GM21528 (cell line): Measurements from ENCODE around the gene PTPN20.

ENCODE experiments used
- ATAC-seq: cut with Tn5 transposase; IDR thresholded peaks from one replicate; pipeline ENCODE4 v1.9.1; 2021; ENCODE audit warnings: mild to moderate bottlenecking, moderate library complexity; ENCODE audit not compliant: unreplicated experiment, low FRiP score

PTPN20 gene

DNA sequence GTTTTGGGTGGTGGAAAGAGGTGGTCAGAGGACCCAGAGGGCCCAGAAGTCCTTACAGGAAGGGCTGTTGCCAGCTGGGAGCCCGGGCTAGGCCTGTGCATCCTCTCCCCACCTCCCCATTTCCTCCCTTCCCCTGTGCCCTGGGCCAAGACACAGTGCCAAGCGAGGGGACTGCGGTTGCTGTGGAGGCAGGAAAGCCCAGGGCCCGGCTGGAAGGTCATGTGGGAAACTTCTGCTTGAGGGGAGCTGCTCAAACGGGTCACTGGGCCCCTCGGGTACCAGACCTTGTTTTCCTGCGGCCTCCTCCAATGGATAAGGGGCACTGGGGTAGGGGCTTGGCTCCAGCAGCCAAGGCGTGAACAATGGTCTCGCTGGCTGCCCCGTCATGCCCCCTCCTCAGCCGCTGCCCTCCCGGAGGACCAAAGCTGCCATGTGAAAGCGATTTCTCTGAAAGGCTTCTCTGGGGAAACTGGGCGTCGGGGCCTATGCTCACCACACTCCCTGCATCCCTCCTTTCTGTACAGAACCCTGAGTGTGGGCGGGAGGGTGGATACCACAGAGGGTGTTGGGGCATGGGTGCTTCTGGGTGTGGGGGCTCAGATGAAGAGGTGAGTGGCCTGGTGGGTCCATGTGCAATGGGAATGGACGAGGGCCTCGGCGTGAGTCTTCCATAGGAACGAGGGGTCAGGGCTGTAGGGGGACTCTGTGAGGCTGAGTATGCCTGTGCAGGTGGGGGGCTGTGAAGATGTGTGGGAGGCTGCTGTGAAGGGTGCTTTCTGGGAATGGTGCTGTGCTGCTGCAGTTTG is 135.3 kb downstream of the PTPN20 start:
- ATAC-seq, result no peak

DNA sequence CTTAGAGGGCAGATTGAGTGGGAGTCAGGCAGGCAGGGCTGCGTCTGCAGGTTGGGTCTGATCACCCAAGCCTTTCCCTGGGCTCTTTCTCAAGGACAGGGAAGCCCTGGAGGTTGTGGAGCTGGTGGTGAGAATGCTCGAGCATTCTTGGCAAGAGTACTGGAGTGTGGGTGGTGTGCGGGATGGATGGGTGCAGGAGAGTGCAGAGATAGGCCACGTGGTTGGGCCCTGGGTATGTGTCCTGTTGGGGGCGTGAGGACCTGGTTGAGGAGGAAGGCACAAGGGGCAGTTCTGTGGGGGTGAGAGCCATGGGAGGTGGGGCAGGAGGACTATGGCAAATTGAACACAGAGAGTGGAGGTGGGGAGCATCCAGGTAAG is 135.9 kb downstream of the PTPN20 start:
- ATAC-seq, result no peak

DNA sequence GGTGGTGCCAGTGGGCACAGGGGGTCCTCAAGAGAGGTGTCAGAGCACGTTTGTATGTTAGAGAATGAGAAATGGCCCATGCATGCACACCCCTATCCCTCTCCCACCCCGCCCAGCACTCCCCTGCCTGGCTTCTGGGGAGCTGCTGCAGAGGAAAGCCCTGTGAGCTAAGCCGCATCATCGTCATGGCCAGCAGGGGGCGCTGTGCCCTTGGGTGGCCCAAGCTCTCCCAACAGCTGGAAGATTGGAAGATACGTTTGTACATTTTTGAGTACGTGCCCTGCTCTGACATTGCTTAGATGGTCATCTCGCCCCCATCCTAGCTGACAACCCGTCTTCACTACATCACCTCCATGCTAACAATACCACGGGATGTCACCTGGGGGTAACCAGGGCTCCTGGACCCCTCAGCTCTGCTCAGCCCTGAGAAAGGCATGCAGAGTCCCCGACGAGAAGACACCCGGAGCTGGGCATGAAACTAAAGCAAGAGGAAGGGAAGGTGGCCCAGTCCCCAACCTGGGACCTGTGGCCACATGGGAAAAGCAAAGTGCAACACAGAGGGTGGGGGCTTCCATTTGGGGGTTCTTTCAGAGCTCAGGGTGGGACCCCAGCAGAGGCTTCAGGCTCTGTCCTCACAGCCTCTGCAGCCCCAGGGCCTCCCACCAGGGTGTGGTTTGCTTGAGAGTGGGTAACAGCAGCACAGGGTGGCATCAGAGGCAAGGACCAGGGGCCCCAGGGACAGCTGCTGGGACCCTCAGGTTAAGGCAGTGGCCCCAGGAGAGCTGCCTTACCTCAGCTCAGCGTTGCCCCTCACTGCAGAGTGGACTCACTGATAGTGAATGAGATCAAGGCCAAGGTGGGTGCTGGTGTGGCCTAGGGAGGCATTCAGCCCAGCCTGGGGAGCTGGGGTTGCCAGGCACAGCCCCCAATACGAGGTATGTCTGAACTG is 136.6 kb downstream of the PTPN20 start:
- ATAC-seq, result no peak

DNA sequence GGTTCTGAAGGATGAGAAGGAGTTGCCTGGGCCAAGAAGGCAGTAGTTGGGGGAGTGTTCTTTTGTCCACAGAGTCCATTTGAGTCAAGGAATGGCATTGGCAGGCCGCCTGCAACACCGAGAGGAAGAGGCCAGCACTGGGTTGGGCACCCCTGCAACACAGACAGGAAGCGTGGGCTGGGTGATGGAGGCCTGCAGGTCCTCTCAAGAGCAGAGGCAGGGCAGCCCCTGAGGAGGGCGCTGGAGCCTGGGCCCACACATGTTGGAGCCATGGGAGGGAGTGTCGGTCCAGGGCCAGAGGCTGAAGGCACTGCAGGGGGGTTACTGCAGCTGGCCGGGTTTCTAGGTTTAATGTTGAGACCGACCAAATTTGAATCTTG is 137.3 kb downstream of the PTPN20 start:
- ATAC-seq, result no peak

DNA sequence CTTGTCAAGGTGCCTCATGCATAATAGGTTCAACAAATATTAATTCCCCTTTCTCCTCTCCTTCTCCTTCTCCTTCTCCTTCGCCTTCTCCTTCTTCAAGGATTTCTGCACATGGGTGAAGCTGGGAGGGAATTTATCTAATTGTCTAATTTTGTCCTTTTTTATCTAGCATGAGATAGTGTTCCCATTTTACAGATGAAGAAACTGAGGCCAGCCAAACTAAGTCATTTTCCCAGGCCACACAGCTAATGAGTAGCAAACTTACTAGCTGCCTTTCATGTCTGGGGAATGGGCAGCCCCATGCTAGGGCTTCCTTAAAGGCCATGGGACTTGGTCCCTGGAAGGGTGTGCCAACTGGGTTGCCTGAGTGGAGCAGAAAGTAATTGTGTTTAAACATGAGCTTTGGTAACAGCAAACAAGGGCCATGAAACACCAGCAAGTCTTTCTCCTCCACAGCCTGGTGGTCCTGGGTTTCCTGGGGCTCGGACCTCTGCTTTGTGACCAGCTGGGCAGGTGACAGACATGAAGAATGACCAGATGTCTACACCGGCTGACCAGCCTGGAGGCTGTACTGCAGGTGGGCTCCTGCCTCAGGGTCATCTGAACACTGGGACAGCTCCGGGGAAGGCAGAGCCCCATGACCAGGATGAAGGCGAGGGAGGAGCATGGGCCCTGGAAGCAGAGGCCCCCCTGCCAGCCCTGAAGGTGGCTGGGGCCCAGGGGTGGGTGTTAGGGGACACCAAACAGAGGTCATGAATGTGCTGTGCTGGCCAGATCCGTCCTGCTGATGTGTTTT is 138.0 kb downstream of the PTPN20 start:
- ATAC-seq, result no peak

DNA sequence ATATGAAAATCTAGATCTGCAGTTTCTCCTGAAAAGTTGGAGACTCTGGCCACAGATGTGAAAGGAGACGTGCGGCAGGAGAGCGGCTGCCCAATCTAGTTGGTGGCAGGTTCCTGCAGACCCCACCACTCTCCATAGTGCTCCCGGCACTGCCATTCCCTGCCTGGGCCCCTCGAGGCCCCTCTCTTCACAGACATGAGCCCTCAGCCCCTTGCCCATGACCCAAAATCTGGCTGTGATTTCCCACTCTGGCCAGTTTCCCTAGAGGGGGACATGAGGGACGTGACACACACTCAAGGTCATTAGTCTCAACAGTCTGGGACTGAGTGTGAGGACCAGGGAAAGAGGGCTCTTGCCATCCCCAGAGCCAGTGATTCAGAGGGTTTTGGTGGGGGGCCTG is 138.7 kb downstream of the PTPN20 start:
- no peak for ATAC-seq

DNA sequence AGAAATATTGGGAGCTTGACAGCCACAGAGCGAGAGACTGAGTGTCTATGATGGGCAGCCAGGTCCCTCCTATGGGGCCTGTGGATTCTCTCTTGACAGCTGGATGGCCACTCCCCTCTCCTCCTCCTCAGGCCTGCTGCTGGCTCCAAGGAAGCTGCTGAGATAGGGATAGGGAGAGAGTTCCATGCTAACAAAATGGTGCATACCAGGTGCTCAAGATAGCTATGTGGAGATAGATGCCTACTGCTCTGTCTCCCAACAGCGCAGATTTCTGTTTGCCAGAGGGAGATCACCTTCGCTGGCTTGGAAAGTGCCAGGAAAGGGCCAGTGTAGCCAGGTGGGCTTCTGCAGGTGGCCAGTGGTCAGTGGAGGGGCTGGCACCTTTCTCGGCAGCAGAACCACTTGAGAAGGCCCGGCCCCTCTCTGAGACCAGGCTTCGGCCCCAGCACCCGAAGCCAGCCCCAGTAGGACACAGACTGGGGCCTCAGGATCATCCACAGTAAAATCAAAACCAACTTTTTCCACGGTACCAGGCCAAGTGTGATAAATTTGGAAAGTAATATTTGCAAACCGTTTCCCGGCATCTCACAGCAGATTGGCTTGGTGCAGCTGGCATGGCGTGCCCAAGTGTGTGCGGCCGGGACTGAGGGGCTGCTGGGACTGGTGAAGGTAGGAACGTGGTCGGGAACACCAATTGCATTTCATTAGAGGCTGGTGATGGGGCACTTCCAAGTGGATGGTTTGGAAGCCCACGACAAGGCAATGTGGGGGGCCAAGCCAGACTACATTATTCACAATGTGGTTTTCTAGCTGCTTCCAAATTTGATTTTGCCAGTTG is 139.6 kb downstream of the PTPN20 start:
- no peak for ATAC-seq

DNA sequence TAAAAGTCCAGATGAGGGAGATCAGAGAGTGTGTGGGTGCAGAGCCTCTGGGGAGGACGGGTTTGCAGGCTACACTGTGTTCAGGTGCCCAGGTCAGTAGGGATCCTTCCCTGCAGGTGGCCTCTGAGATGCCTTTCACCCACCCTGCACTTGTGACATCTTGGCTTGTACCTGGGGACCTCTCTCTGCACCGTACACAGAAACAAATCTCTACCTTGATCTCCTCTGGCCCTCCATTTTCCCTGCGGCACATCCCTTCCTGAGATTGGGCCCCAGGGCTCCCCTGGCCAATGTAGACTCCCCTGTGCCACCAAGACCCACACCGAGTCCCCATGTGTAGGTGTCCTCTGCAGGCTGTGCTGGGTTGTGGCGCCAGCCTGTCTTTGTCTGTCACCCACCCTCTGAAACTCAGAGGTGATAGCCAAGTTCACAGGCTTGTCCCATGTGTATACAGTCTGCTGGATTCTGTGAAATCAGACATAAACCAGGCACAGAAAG is 140.6 kb downstream of the PTPN20 start:
- ATAC-seq, result no peak
